Measurements from ENCODE around the gene PRIM1.
A peak's percentile ranks its signal among the peaks of the same experiment; 100 is the strongest.
"Not testable (repeated sequence)": the region's sequence is repeated elsewhere in the genome, so short reads cannot be mapped to it uniquely, and the experiment has no call there.

The PRIM1 gene

GRCh38 chr12:56716458-56716857 is 35.7 kb downstream of the PRIM1 start:
- no peak for DNase-seq

- no peak for DNase-seq
Observed at GRCh38 chr12:56715798-56716197, 36.3 kb downstream of the PRIM1 start.

GRCh38 chr12:56714431-56714929 is 37.6 kb downstream of the PRIM1 start:
- DNase-seq, result no peak

GRCh38 chr12:56713345-56713744 is 38.8 kb downstream of the PRIM1 start:
- DNase-seq, result no peak

- DNase-seq, result no peak
Observed at GRCh38 chr12:56709759-56710376, 42.3 kb downstream of the PRIM1 start.

GRCh38 chr12:56704522-56704921 is 47.6 kb downstream of the PRIM1 start:
- not testable (repeated sequence) for DNase-seq

GRCh38 chr12:56699020-56699661 is 53.0 kb downstream of the PRIM1 start:
- no peak for DNase-seq

GRCh38 chr12:56695327-56696101 is 56.6 kb downstream of the PRIM1 start:
- DNase-seq, result no peak

GRCh38 chr12:56694161-56694560 is 58.0 kb downstream of the PRIM1 start:
- DNase-seq, result no peak

- no peak for DNase-seq
Observed at GRCh38 chr12:56688846-56689109, 63.3 kb downstream of the PRIM1 start.

GRCh38 chr12:56688129-56688845 is 63.8 kb downstream of the PRIM1 start, which contains the start of gene PTGES3:
Gene PTGES3, minus strand, starts transcription at chr12:56688284. Its CDS starts 285 bp downstream, at chr12:56687999.
- peak; percentile 95 for DNase-seq

- no peak for DNase-seq
Observed at GRCh38 chr12:56687223-56688128, 64.6 kb downstream of the PRIM1 start.

- DNase-seq, result no peak
Observed at GRCh38 chr12:56684745-56685359, 67.3 kb downstream of the PRIM1 start.

GRCh38 chr12:56682323-56682722 is 69.8 kb downstream of the PRIM1 start:
- DNase-seq, result no peak
